Activated naive CD4-positive, alpha-beta T cell treated with anti-CD3 and anti-CD28 coated beads, Interleukin-2, amount 50 U/mL, for 16 hours (primary cell): Measurements from ENCODE around the gene GPAT2.
"Not testable (repeated sequence)": the region's sequence is repeated elsewhere in the genome, so short reads cannot be mapped to it uniquely, and the experiment has no call there.

Experiments
- DNase-seq: peaks from one replicate; pipeline ENCODE4 v3.0.0-alpha.2; 2020

The GPAT2 gene

DNA sequence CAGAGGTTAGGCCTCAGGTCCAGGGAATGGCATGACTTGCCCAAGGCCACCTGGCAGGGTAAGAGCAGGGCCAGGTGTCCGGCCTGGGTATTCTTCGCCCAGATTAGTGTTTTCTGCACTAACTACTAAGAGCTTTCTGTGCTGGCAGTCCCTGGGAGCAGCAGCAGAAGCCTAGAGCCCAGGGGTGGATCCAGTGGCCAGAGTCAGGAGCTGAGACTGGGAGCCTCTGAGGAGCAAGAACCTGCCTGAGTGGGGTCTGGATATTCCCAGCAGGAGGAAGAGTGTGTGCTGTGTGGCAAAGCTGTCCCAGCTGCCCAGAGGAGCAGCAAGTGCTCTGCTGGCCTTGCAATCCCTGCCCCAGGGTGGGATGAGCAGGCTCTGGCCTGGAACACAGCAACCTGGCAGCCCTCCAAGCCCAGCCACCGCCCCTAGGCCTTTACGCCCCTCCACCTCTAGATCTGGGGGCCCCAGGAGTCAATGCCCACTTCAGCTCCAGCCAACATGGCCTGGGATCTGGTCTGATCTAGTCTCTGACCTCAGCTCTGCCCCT, 30.7 kb upstream of the GPAT2 start:
- no peak for DNase-seq

DNA sequence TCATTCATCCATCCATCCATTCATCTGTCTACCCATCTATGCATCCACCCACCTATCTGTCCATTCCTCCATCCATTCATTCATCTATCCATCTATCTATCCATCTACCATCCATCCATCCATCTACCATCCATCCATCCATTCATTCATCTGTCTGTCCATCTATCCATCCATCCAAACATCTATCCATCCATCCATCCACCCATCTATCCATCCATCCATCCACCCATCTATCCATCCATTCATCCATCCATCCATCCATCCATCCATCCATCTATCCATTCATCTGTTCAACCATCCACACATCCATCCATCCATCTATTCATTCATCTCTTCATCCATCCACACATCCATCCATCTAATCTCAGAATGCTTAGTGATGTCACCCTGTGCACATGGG, 30.0 kb upstream of the GPAT2 start:
- not testable (repeated sequence) for DNase-seq

DNA sequence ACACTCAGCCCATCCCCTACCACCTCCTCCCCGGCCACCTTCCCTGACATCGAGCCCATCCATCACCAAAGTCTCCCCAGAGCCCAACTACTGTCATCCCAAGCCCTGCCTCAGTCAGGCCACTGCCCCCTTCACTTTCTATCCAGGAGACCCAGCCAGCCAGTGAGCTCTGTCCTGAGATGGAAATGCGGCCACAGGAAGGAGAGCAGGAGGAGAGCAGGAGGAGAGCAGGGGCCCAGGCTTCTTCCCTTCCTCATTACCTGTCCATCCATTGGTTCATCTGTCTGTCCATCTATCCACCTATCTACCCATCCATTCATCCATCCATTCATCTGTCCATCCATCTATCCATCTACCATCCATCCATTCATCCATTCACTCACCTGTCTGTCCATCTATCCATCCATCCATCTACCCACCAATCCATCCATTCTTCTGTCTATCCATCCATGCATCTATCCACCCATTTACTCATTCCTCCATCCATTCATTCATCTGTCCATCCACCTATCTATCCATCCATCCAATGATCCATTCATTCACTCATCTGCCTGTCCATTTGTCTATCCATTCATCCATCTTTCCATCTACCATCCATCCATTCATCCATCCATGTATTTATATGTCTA, 29.4 kb upstream of the GPAT2 start:
- DNase-seq = not testable (repeated sequence)

DNA sequence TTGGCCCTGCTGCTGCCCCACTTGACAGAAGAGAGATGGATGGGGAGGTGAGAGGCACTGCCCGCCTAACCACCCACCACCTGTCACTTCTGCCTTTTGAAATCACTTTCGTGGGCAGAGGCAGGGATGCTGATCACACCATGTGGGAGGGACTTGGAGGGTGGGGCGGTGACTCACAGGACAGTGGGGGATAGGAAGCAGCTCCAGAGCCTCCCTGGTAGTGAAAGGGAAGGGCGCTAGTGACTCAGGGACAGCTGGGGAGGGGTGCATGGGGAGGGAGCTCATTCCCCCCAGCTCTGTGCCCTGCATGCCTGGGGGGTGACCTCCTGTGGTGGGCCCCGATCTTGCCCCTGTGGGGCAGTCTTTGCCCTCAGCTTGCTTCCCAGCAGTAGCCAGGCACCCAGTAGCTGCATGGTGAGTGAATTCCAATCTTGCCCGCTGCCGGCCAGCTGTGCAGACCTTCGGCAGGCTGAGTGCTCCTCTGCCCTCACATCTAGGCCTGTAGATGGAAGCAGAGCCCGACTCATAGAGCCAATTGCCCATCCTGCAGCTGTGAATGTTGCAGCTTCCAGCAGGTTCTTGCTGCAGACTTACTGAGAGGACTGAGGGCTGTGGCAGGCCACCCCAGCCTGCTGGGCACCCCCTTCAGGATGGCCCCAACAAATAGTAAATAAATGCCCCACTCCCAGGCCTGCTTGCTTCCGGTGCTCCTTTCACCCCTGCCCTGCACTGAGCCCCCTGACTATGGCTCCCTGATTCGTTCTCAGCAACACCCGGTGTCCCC, 28.6 kb upstream of the GPAT2 start:
- DNase-seq = not testable (repeated sequence)

DNA sequence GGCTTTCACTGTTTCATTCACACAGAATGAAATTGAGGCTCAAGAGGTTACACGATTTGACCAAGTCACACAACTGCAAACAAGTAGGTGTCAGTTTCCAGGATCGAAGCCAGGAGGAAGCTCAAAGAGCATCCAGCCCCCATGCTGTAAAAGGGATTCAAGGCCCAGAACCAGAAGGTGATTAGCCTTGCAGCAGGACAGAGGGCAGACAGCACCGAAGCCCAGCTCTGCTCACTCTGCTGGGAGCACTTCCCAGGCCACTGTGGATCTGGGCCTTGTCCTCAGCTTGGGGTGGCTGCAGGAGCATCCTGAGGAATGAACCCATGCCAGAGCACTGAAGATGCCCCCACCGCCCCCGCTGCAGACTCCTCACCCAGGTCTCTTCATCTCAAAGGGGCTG, 27.8 kb upstream of the GPAT2 start:
- not testable (repeated sequence) for DNase-seq

DNA sequence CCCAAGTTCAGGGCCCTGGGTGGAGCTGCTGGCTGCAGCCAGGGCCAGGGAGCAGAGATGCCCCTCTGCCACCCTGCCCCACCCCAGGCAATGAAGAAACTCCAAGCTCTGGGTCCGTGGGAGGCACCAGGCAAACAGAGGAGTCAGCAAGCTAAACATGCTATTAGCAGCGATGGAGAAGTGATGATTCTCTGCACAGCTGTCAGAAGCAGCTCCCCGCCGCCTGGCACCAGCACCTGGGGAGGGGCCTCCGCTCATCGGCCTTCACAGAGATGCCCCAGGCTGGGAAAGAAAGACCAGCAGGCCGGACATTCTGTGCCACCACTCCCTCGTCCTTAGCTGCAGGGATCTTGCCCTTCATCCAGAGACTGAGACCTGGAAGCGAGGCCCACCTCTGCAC, 27.2 kb upstream of the GPAT2 start:
- DNase-seq = not testable (repeated sequence)

DNA sequence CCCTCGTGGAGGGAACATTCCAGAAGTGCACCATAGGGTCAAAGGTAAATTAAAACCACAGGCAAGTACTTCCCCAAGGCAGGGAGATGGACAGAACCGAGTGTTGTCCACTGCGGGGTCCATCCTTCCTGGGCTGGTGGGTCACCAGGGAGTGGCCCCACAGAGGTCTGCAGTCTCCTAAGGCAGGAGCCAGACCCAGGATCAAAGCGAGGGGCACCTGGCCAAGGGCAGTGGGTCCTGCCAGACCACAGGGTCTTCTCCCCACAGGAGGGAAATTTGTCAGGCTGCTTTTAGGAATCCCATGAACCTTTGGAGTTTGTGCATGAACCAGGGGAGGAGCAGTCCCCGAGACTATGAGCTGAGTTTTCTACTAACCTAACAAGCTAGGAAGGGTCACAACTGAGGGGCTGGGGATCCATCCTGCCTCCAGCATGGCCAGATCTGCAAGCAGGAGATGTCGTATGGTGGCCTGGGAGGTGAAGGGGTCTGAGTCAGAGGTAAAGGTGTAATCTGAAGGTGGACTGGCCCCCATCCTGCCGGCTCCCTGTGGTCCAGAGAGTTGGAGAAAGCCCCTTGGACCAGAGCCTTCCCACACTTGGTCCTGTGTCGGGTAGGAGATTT, 26.6 kb upstream of the GPAT2 start:
- not testable (repeated sequence) for DNase-seq

DNA sequence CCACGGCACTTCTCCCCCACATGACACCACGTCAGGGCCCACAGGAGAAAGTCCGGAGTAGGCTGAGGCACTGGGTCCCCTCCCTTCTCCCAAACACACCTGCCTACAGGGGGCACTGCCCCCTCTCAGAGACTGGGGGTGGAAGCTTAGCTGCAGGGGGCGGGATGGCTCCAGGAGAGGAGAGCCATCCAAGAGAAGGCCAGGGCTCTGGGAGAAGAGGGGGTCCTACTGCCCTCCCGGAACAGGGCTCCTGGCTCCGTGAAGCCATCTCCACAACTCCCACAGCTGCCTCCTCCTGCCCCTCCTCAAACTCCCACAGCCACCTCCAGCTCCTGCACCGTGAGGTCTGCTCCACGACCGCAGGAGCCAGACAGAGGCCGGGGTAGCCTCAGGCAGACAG, 25.6 kb upstream of the GPAT2 start:
- not testable (repeated sequence) for DNase-seq

DNA sequence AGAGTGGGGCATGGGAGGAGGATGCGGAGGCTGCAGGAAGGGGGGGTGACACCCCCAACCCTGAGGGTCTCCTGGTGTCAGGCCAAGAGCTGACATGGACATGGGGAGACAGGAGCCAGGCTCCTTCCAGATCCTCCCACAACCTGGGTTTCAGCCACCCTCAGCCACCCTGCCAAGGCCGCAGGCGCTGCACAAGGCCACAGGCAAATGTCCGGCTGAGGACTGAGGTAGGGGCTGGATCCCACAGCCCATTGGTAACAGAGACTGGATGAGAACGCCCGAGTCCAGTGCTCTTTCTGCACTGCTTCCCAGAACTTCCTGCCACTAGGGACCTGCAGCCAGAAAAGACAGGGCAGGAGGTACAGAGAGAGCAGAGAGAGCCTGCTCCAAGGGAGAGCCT, 24.7 kb upstream of the GPAT2 start:
- DNase-seq = not testable (repeated sequence)

DNA sequence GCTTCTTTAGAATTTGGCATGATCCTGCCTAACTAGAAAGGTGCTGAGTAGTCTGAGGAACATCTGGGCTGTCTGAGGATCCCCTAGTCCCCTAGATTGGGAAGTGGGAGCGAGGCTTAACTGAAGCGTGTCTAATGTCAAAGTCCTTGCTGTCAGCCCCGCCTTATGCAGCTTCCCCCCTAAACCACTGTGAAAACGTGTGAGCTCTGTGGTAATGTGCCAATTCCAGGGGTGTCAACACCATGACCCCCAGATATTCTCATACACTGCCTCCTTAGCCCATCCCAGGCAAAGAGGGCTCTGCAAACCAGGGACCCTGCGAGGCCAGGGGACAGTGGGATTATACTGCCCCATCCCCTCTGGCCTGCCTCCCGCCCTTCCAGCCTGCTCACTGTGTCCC, 21.1 kb upstream of the GPAT2 start:
- not testable (repeated sequence) for DNase-seq

DNA sequence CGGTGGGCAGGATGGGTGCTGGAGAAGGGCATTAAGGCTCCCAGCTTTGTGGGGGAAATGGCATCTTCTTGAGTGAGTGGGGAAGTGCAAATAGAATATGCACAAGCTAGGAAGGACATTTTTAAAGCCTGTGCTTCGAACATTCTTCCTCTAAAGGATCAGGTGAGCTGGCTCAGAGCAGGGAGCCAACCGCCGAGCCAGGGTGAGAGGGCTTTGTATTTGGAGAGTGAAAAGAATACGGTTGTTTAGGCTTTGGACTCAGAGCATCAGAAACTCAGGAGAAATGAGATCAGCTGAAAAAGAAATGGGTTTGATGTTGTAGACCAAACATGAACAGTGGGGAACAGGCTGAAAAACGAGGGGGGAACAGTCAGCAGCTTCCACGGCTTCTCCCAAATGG, 19.8 kb upstream of the GPAT2 start:
- not testable (repeated sequence) for DNase-seq

DNA sequence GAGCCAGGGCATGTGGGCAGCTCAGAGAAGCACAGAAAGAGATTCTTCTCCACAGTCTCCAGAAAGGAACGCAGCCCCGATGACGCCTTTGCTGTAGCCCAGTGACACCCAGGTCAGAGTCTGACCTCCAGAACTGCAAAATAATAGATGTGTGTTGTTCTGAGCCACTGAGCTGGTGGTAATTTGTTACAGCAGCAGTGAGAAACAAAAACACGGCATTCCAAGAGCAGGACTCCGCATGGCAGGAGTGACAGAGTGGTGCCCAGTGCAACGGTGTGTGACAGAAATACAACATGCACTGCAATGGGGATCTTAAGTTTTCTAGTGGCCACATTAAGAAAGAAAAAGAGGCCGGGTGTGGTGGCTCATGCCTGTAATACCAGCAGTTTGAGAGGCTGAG, 18.7 kb upstream of the GPAT2 start:
- not testable (repeated sequence) for DNase-seq

DNA sequence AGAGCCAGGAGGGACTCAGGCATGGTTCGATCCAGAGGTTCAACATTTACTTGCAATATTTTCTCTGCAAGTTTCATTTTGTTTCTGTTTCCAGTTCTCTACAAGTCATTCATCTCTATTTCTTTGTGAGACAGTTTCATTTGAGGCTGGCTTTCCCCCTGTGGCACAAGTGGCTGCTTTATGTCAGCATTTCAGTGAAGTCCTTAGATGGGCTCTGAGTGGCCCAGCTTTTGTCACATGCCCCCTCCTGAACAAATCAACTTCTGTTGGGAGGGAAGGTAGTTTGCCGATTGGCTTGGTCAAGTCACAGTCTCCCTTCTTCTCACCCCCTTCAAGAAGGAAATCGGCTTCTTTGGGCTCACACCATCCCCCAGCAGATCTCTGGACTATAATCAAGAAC, 17.9 kb upstream of the GPAT2 start:
- DNase-seq = not testable (repeated sequence)

DNA sequence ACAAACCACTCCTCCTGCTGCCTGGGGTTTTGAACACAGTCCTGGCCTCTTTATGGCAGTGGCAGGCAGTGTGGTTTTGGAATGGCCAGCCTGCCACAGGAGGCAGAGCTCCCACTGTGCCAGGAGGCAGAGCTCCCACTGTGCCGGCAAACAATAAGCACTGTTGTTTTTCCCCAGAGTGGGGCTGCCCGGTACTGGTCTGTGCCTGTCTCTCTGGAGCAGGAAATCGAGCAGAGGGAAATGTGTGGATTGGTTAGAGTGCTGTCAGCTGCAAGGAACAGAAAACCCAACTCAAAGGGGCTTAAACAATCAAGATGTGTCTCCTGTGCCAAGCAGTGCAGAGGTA, 15.2 kb upstream of the GPAT2 start:
- not testable (repeated sequence) for DNase-seq

DNA sequence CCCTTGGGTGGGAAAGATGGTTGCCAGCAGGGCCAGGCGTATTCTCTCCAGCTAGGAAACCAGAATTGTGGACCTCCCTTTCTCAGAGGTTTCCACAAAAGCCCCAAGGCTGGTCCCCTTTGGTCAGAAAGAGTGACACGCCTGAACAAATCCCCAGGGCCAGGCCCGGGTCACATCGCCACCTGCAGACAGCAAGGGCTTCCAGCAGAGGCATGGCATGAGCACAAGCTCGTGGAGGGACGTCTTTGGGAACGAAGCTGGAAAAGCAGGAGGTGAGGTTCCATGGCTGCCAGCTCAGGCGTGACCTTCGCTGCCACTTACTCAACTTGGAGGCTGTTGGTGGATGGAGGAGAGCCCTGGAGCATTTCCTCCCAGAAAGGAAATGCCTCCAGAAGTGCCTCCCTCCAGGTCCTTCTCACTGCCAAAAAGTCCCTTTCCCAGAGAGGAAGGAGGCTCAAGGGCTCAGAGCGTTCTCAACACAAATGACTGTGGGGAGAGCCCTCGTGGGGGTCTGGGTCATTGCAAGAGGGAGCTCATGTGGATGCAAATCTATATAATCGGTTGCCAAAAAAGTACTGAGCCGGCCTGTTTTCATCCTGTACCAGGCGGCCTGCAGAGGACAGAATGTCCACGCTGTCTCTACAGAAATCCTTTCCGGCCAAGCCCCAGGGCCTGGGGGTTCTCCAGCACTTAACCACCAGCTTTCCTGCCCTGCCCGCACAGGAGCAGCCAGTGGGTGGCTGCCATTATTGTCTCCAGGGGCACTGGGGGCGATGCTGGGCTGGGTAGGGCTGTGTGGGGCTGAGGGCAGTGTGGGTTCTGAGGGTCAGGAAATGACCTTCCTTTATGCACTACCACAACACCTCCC, 14.6 kb upstream of the GPAT2 start:
- DNase-seq = not testable (repeated sequence)

DNA sequence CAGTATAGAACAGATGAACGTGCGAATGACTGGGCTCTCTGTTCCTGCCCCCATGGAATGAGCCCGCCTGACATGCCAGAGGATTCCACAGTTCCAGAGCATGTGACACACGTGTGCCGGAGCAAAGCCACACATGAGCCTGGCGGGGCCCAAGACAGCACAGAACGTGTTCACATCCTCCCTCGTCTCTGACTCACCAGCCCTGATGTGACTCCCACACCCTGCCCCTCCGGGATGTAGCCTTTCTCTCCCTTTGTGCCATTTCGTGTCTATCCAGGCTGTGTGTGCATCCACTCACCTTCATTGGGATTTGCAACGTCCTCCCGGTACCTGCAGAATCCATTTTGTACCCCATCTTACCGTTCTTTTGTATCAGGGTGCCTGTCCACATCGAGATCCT, 838 bp upstream of the GPAT2 start:
- DNase-seq = not testable (repeated sequence)

DNA sequence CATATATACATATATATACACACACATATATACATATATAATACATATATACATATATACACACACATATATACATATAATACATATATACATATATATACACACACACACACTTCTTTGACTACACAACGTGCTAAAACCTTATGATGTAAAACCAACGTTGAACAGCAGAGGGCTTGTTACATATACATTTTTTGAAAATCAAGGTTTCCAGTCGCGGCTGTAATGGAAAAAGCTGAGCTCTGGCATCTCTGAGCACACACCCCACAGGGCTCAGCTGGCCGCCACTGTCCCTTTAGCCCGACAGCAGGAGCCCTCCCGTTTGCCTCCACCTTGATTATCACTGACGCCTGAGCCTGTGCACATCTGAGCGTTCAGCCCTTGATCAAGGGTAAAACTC, 719 bp downstream of the GPAT2 start:
- not testable (repeated sequence) for DNase-seq

DNA sequence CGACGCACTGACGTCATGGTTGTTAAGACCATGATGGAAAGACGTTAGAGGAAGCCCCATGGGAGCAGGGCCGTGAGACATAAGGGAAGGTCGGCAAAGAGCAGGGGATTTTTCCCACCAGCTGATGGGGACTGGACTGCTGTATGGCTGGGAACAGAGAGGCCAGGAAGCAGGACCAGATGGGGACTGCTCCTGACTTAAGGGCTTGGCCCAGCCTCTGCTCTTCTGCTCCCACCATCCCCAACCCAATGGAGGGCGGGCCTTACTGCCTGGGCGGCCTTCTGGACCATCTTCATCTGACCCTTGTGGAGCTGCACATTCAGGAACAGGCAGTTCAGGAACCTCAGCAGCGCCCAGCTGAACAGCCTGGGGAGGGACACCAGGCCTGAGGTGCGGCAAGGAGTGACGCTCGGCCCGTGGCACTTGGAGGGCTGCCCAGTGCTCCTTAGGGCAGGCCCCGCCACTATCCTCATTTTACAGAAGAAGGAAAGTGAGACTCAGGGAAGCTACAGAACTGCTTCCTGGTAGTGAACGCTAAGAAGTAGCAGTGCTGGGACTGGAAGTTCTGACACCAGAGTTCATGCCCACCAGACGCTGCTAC, 6.9 kb downstream of the GPAT2 start:
- DNase-seq = not testable (repeated sequence)

DNA sequence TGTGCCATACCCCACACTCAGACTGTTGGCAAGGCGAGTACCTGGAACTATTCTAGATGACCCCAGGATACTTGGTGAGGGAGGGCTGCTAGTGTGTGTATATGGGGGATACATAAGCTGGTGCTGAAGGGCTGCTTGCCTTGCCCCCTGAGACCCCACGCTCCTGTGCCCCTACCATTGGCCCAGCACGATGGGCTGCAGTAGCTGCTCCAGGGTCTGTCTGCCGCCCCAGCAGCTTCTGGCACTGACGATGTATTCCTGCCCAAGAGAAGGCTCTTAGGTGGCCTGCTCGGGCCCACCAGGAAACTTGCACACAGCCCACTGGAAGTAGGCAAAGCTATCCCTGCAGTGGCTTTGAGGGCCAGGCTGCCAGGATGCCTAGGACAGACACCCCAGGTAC, 9.0 kb downstream of the GPAT2 start:
- DNase-seq = not testable (repeated sequence)

DNA sequence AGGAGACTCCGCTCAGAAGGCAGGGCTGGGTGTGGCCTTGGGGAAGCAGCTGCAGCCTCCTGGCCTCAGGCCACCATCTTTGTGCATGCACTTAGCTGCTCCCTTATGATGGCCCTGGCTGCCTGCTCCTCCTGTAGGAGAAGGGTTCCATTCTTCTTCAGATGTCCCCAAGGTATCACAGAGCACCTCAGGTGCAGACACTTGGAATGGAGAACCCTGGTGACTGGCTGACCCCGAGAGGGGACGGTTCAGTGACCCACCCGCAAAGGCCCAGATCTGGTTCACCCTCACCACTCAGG, 9.6 kb downstream of the GPAT2 start:
- no peak for DNase-seq

DNA sequence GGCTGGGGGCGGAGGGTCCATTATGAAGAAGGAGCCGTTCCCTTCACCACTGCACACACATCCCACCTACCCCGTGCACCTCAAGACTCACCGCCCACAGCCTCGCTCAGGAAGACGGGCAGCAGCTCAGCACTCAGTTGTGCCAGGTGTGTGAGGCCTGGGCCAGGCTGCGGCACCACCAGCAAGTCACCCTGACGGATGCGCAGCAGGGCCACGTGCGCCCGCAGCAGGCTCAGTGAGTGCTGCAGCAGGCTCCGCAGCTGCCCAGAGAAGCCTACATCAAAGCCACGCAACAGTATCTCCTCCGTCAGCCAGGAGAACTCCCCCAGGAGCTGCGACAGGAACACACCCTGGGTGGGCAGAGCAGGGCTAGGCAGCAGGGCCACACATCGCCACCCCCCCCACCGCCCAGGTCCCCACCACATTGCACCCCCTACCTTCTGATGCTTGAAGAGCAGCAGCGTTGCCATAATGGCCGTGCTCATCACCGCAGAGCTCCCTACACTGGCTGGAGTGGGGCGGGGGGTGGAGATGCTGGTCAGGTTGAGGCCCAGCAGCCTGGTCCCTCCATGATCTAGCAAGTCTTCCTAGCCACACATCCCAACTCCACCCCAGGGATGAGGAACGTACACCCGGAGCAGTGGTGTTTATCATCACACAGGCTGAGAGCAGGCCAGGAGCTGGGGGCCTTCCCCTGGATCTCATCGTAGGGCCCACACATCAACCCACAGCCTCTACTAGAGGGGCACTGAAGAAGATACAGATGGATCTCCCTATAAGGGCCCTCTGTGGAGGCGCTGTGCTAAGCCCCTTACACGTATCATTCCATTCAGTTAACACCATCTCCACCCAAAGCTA, 10.2 kb downstream of the GPAT2 start:
- DNase-seq = no peak

DNA sequence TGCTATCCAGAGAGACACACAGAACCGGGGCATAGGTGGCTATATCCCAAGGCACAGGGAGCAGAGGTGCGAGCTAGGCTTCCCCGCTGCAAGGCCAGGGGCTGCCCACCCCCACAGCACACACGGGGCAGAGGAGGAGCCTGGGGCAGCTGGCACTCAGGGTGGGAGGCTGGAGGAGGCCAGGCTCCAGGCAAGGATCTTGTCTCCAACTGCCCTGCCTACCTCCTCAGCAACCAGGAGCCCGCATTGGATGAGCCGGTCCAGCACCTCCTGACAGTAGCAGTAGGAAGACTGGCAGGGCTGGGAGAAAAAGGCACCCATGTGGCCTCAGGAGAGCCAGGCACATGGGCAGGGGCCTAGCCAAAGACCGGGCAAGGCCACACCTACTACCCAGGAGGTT, 11.0 kb downstream of the GPAT2 start:
- not testable (repeated sequence) for DNase-seq
